ENCODE data around the gene ACTMAP.
"Not testable (repeated sequence)": the region's sequence is repeated elsewhere in the genome, so short reads cannot be mapped to it uniquely, and the experiment has no call there.

ACTMAP gene

DNA sequence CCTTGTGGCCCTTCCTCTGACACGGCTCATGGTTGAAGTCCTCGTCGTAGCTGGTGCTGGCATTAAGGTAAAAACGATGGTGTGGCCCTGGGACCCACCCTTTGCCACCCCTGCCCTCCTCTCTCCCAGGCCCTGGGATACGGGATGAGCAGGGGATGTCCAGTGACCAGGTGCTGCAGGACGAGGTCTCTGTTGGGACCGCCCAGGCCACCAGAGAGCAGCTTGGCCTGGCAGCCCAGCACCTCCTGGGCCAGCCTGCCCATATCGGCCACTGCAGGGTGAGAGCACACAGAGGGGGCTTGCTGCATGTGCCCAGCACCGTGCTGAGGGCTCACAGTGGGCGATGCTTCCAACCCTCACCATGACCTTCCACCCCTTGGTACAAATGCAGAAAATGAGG lies 6.4 kb downstream of the ACTMAP start:
- no peak for DNase-seq (ENCODE audit: low spot score)

DNA sequence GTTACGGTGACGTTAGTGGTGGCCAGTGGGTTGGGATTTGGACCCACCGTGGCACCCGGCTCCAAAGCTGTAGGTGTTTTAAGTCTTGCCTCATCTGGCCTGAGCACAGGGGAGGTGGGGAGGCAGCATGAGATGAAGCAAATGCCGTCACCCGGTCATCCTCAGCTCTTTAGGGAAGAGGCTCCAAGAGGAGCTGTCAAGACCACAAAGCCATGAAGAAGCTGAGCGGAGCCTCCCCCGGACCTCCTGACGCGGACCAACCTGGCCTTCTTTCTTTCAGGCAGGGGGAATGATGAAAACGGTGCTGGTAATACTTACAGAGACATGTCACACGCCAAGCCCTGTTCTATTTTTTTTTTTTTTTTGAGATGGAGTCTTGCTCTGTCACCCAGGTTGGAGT lies 7.4 kb downstream of the ACTMAP start:
- DNase-seq (ENCODE audit: low spot score) = no peak

DNA sequence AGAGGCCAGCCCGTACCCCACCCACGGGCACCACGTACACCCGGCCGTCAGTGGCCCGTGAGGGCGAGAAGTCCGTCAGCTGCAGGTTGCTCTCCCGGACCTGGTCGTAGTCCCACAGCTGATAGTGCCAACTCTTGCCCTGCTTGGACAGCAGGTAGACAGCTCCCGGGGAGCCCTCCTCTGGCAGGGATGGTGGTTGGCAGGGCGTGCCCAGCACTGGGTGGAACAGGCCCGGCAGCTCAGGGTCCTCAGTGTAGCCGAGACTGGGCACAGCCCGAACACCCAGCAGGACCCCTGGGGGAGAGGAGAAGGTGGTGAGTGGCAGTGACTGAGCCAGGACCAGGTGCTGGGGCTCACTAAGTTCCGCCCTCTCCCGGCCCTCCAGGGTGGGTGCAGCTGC lies 7.8 kb downstream of the ACTMAP start:
- no peak for DNase-seq (ENCODE audit: low spot score)

DNA sequence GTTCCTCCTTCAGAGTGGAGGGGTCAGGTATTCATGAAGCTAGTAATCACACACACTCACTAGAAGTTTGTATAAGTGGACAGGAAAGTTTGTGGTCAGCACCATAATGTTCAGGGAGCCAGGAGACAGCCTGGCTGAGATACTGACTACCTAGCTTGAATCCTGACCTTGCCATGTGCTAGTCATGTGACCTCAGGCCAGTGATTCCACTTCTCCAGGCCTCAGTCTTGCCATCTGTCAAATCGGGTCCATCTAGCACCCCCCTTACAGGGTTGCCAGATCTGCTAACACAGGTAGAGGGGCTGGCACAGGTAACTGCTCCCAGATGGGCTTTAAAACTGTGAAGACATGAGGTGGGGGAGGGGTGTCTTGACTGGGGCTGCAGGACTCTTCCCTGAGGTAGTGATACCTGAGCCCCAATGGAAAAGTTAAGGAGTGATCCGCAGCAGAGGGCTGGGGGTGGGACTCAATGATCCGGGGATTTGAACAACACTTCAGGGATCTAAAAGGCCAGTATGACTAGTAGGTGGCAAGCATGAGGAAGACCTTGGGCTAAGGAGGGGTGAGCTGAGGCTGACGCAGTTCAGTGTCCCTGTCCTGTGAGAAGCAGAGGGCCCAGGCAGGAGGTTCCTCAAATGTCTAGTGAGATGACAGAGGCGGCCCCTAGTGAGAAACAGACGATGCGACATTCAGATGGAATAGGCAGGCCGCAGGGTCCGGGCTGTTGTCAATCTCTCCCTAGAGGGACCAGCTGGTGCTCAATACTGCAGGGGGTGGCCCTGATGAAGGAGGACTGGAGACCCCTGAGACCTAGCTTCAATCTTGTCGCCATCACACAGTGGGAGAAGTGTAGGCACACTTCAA lies 8.5 kb downstream of the ACTMAP start:
- no peak for DNase-seq (ENCODE audit: low spot score)

DNA sequence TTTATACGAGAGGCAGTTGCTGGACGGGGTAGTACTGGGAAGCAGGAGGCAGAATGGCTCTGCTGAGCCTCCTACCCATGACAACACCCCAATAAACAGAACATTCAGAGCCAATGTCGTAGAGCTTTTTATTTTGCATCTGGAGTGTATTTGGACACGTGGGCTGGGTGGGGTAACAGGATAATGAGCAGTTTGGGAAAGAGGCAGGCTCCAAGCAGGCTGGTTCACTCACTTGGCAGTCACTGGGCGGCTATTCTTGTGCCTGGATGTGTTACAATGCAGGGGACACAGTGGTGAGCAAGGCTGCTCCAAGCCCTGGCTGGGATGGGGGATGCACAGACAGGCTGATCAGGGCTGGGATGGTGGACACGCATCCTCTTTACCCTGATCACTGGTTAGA lies 9.5 kb downstream of the ACTMAP start:
- DNase-seq (ENCODE audit: low spot score) = no peak

DNA sequence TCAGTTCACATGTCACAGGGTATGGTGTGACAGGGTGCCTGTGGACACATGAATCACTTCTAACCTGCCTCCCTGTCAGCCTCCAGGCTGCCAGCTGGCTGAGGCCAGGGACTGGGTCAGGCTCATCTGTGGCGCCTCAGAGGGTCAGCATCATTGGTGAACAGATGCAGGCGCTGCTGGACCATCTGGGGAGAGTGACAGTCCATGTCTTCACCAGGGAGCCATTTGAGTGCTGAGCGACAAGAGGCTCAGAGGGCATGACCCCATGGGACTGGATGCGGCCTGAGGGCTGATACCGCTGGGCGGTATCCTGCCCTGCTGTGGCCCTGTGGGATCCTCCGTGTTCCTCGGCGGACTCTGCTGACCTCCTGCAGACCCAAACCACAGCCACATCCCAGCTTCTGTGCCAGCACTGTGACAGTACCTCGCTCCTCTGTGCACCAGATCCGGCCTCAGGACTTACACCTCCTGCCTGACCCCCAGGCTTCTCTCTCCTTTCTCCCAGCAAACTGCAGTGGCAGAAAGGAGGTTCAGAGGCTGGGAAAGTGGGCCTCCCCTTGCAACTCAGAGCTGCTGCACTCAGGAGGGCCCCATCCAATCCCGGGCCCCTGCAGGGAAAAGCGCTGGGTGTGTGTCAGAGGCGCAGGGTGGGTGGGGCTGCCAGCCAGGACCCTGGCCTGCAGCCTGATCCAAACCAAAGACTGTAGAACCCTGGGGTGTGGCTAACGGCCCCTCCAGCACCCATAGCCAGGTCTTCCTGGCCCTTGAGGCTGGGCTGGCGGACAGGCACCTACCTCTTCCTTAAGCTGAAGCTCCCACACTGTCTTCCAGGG lies 10.2 kb downstream of the ACTMAP start:
- DNase-seq (ENCODE audit: low spot score) = no peak

DNA sequence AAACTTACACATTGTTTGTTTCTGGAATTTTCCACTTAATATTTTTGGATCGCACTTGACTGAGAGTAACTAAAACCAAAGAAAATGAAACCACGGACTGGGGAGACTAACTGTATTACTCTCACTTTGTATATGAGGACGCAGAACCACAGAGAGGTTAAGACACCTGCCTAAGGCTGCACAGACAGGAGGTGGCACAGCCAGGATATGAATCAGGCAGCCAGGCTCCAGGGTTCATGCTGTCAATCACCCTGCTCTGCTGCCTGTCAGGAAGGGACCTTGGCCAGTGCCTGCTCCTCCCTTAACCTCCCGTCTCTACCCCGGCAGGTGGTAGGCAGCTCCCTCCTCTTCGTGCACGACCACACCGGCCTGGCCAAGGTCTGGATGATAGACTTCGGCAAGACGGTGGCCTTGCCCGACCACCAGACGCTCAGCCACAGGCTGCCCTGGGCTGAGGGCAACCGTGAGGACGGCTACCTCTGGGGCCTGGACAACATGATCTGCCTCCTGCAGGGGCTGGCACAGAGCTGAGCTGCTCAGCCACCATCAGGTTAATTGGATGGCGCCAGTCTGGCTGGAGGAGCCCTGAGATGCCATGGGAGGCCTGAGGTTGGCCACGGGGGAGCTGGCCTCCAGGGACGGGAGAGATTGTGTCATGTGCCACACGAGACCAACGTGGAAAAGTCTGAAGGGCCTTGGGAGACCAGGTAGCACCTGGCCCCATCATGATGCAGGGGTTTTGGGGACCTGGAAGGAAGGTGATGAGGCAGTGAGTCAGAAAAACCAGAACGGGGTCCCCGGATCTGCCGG lies 11.0 kb downstream of the ACTMAP start:
- DNase-seq (ENCODE audit: low spot score) = no peak

DNA sequence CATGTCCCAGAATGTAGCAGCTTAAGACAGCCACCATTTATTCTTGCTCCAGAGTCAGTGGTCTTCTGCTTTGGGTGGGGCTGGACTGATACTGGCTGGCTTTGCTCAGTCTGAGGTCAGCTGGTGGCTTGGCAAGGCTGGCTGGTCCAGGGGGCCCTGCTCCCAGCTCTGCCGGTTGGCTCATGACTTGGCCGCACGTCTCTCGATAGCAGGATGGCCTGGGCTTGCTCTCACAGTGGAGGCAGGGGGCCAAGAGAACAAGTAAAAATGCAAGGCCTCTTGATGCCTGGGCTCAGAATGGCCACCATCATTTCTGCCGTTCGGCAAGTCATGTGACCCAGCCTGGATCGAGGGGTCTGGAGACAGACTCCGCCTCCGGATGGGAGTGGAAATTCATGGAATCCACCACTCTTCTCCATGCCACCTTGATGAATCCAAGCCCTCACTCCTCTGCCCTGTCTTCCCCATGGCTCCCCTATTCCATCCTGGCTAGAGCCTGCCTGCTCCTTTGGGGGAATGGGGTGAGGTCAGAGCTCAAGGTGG lies 13.1 kb downstream of the ACTMAP start:
- no peak for DNase-seq (ENCODE audit: low spot score)

DNA sequence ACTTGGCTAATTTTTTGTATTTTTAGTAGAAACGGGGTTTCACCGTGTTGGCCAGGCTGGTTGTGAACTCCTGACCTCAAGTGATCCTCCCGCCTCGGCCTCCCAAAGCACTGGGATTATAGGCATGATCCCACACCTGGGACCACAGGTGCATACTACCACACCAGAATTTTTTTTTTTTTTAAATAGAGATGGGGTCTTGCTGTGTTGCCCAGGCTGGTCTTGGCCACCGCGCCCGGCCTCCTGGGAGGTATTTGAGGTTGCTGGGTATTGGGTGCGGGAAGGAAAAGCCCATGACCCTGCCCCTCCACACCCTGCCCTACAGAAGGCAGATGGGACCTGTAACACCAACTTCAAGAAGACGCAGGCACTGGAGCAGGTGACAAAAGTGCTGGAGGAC lies 13.6 kb downstream of the ACTMAP start:
- DNase-seq (ENCODE audit: low spot score) = no peak

DNA sequence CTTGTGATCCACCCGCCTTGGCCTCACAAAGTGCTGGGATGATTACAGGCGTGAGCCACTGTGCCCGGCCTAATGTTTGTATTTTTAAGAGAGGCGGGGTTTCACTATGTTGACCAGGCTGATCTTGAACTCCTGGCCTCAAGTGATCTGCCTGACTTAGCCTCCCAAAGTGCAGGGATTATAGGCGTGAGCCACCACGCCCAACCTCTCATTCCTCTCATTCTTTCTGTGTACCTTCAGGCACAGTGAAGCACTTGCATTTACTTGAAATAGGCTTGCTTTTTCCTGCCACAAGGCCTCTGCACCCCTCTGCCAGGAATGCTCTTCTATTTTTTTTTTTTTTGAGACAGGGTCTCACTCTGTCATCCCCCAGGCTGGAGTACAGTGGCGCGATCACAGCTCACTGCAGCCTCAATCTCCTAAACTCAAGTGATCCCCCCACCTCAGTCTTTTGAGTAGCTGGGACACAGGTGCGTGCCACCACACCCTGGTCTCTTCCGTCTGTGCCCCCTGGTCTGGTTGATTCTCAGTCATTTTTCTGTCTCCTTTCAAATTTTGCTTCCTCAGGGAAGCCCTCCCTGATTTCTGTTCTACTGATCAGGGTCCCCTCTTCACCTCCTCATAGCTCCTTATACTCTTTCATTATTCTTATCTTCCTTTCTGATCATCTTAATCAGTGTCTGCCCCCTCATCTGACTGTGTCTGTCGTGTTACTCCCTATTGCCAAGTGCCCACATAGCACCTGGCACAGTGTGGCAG lies 15.1 kb downstream of the ACTMAP start:
- no peak for DNase-seq (ENCODE audit: low spot score)

DNA sequence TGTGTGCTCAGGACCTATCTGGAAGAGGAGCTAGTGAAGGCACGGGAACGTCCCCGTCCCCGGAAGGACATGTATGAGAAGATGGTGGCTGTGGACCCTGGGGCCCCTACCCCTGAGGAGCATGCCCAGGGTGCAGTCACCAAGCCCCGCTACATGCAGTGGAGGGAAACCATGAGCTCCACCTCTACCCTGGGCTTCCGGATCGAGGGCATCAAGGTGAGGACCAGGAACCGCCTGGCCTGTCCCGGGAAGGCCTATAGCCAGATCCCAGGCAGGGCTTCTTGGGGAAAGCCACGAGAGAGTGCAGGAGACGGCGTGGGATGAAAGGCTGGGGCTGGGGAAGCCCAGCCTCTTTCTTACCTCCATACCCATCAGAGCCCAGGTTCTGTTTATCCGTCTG lies 17.1 kb downstream of the ACTMAP start:
- no peak for DNase-seq (ENCODE audit: low spot score)

DNA sequence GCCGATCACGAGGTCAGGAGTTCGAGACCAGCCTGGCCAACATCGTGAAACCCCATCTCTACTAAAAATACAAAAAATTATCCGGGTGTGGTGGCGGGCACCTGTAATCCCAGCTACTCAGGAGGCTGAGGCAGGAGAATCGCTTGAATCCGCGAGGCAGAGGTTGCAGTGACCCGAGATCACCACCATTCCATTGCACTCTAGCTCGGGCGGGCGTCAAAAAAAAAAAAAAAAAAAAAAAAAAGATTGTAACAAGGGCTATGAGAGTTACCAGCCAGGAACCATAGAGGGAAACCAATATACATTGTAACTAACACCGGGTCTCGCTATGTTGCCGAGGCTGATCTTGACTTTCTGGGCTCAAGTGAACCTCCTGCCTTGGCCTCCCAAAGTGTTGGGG lies 18.0 kb downstream of the ACTMAP start:
- DNase-seq (ENCODE audit: low spot score) = not testable (repeated sequence)

DNA sequence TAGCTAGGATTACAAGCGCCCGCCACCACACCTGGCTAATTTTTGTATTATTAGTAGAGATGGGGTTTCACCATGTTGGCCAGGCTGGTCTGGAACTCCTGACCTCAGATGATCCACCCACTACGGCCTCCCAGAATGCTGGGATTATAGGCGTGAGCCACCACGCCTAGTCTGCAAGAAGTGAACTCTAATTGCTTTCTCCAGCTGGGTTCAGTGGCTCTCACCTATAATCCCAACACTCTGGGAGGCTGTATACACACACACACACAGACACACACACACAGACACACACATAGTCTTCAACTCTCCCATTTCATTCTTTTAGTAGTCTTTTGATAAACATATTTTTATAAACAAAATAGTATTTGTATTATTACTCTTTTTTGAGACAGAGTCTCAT lies 20.2 kb downstream of the ACTMAP start:
- not testable (repeated sequence) for DNase-seq (ENCODE audit: low spot score)

DNA sequence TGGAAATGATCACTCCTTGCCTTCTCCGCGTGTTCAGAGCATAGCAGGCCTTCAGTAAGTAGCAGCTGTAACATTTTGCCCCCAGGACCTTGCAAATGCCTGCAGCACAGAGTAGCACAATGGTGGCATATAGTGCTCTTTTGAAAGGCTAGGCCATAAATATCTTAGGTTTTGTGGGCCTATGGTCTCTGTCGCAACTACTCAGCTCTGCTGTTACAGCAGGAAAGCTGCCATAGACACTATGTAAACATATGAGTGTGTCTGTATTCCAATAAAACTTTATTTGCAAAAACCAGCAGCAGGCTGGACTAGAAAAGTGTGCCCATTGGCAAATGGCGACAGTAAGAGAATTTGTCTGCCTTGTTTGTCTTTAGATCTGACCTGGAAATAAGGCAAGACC lies 24.0 kb downstream of the ACTMAP start:
- DNase-seq (ENCODE audit: low spot score) = no peak

DNA sequence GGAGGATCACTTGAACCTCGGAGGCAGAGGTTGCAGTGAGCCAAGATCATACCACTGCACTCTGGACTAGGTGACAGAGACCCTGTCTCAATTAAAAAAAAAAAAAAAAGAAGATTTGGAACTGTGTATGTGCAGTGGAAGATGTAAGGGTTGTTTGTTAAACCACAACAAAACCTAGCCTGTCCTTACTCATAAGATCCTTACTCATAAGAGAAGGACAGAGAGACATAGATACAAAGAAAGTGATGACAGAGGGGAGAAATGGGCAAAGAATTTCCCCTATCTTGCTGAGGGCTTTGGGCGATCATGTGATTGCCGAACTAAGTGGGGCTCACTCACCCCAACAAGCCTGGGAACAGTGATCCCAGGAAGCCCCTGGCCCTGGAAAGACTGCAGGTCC lies 25.4 kb downstream of the ACTMAP start:
- no peak for DNase-seq (ENCODE audit: low spot score)

DNA sequence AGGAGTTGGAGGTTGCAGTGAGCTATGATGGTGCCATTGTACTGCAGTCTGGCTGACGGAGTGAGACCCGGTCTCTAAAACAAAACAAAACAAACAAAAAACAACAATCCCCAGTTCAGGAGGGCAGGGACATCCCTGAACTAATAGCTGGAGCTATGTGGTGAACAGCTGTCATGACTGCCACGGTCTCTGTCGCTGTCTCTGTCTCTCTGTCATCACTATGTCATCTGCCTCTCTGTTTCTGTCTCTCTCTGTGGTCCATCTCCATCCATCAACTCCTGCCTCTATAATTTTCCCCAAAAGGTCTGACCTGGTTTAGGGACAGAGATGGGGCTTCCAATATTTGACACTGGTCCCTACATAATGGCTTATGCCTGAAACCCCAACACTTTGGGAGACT lies 26.0 kb downstream of the ACTMAP start:
- no peak for DNase-seq (ENCODE audit: low spot score)

DNA sequence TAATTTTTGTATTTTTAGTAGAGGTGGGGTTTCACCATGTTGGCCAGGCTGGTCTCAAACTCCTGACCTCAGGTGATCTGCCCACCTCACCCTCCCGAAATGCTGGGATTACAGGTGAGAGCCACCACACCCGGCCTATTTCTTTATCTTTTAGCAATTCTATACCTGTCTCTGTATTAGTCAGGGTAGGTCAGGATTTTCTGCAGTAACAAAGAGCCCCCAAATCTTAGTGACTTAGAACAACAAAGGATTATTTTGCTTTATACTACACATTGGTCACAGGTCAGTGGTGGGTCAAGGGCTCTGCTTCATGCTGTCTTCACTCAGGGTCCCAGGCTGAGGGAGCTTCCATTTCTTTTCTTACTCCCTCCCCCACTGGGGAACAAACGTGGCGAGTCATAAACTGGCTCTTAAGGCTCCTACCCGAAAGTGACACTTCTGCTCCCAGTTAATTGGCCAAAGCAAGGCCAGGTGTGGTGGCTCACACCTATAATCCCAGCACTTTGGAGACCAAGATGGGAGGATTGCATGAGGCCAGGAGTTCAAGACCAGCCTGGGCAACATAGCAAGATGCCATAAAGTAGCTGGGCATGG lies 26.5 kb downstream of the ACTMAP start:
- DNase-seq (ENCODE audit: low spot score) = no peak

DNA sequence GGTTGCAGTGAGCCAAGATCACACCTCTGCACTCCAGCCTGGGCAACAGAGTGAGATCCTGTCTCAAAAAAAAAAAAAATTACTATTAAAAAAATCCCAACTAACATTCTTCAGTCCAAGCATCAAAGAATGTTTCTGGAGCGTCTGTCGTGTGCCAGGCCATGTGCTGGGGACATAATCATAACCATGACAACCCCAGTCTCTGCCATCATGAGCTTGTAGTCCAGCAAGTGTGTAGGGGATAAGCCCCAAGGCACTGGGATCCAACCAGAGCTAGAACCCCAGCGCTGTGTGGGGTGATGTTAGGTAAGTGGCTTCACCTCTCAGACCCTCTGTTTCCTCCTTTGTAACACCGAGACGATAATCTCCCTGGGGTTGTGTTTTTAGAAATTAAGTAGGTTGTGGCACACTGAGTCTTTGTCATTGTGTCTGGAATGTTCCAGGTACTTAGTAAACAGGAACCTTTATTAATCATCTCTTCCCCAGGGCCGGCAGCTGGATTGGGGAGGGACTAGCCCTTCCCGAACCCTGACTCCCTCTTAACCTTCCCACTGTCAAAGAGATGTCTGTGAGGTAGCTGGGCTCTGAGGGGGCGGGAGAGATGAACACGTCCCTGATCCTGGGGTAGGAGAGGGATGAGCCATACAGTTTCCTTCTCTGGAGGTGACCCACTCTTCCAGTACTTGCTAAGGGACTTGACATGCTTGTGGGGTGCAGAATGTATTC lies 28.2 kb downstream of the ACTMAP start:
- no peak for DNase-seq (ENCODE audit: low spot score)

DNA sequence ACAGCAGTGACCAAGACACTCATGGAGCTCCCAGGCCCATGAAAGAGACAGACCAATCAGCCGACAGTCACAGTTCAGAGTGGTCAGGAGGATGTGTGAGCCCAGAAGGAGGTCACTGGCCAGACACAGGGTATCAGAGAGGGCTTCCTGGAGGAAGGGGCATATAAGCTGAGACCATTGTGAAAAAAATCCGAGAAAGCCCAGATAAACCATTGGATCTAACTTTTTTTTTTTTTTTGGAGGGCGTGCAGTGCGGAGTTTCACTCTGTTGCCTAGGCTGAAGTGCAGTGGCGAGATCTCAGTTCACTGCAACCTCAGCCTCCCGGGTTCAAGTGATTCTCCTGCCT lies 29.2 kb downstream of the ACTMAP start:
- DNase-seq (ENCODE audit: low spot score) = no peak

DNA sequence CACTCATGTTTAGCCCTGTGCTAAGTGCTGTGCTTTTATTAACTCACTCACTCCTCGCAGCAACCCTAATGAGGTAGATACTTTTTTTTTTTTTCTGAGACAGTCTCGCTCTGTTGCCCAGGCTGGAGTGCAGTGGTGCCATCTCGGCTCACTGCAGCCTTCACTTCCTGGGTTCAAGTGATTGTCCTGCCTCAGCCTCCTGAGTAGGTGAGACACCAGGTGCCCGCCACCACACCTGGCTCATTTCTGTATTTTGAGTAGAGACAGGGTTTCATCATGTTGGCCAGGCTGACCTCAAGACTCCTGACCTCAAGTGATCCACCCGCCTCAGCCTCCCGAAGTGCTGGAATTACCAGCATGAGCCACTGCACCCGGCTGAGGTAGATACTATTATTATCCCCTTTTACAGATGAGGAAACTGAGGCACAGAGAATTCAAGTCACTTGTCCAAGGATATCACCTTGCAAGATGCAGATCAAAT lies 30.8 kb downstream of the ACTMAP start:
- DNase-seq (ENCODE audit: low spot score) = no peak

Data from hematopoietic multipotent progenitor cell treated with erythropoietin and hydrocortisone succinate and interleukin-3 and kit ligand, for 15 days (in vitro differentiated cells).